Measurements from ENCODE around the gene DACT1.

The DACT1 gene

DNA sequence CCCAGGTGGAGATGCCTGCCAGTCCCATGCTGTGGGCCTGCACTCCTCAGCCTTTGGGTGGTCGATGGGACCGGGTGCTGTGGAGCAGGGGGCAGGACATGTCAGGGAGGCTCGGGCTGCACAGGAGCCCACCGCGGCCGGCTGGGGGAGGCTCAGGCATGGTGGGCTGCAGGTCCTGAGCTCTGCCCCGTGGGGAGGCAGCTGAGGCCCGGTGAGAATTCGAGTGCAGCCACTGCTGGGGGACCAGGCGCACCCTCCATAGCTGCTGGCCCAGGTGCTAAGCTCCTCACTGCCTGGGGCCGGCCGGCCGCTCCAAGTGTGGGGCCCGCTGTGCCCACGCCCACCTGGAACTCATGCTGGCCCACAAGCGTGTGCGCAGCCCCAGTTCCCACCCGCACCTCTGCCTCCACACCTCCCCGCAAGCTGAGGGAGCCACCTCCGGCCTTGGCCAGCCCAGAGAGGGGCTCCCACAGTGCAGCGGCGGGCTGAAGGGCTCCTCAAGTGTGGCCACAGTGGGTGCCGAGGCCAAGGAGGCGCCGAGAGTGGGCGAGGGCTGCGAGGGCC is 49.6 kb downstream of the DACT1 start:
- no peak overlapping the region for H3K27ac ChIP-seq (ENCODE audit: low read depth, low read length, poor library complexity, severe bottlenecking)
- no peaks in the 10 kb centered on the region; the same call in 1 of the 2 replicates for H3K27me3 ChIP-seq (ENCODE audit: insufficient read depth, low read length)
- H3K4me1 ChIP-seq (ENCODE audit: insufficient read depth, low read length, severe bottlenecking) = no peaks in the 10 kb centered on the region
- H3K9me3 ChIP-seq (ENCODE audit: low read length) = no peaks in the 10 kb centered on the region
- H3K4me3 ChIP-seq (ENCODE audit: low read depth, low read length, poor library complexity, severe bottlenecking) = no peak overlapping the region
- no peaks in the 10 kb centered on the region for H3F3A ChIP-seq (ENCODE audit: insufficient read depth, low read length)
- H3K9ac ChIP-seq (ENCODE audit: low read length) = no peak overlapping the region
- H3K4me2 ChIP-seq (ENCODE audit: low read length) = no peak overlapping the region
- no peaks in the 10 kb centered on the region for H3K9me2 ChIP-seq (ENCODE audit: low read depth, low read length)
- H3K79me2 ChIP-seq (ENCODE audit: insufficient read depth, low read length) = no peaks in the 10 kb centered on the region
- no peaks in the 10 kb centered on the region for H4K20me1 ChIP-seq (ENCODE audit: insufficient read depth, low read length)
- no peaks in the 10 kb centered on the region for H3K36me3 ChIP-seq (ENCODE audit: insufficient read depth, low read length)
- H2AFZ ChIP-seq (ENCODE audit: low read length) = no peak overlapping the region
- TF ChIP-seq, protein P1, sequence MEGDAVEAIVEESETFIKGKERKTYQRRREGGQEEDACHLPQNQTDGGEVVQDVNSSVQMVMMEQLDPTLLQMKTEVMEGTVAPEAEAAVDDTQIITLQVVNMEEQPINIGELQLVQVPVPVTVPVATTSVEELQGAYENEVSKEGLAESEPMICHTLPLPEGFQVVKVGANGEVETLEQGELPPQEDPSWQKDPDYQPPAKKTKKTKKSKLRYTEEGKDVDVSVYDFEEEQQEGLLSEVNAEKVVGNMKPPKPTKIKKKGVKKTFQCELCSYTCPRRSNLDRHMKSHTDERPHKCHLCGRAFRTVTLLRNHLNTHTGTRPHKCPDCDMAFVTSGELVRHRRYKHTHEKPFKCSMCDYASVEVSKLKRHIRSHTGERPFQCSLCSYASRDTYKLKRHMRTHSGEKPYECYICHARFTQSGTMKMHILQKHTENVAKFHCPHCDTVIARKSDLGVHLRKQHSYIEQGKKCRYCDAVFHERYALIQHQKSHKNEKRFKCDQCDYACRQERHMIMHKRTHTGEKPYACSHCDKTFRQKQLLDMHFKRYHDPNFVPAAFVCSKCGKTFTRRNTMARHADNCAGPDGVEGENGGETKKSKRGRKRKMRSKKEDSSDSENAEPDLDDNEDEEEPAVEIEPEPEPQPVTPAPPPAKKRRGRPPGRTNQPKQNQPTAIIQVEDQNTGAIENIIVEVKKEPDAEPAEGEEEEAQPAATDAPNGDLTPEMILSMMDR (IDR thresholded peaks at IDR 0.05; ENCODE audit: low read length) = no peak
- no peak for TF ChIP-seq EZH2 (IDR thresholded peaks at IDR 0.05; ENCODE audit: borderline replicate concordance, low read length)

DNA sequence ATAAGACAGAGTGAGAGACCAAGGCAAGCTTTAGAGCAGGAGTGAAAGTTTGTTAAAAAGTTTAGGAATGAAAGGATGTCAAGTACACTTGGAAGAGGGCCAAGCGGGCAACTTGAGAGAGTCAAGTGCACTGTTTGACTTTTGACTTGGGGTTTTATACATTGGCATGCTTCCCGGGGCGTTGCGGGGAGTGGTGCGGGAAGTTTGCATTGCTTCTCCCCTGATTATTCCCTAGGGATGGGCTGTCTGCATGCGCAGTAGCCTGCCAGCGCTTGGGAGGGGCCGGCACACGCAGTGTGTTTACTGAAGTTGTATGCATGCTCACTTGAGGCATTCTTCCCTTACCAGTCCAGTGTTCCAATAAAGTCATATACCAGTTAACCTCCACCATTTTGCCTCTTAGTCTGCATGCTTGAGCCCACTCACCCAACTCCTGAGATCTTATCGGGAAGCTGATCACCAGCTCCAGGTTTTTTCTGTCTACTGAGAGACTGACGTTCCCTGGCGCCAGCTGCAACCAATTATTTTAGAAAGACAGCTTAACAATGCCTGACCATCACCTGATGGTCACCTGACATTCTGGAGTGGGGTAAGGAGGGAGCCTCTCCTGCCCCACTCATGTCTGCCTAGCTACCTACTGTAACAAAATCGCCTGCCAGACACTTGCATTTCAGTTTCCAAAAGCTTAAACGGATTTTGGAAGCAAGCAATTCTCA is 53.2 kb downstream of the DACT1 start:
- TF ChIP-seq, protein P1 (IDR thresholded peaks at IDR 0.05; ENCODE audit: low read length) = no peak
- no peak for TF ChIP-seq EZH2 (IDR thresholded peaks at IDR 0.05; ENCODE audit: borderline replicate concordance, low read length)
- H3K4me1 ChIP-seq (ENCODE audit: insufficient read depth, low read length, severe bottlenecking) = no peaks in the 10 kb centered on the region

DNA sequence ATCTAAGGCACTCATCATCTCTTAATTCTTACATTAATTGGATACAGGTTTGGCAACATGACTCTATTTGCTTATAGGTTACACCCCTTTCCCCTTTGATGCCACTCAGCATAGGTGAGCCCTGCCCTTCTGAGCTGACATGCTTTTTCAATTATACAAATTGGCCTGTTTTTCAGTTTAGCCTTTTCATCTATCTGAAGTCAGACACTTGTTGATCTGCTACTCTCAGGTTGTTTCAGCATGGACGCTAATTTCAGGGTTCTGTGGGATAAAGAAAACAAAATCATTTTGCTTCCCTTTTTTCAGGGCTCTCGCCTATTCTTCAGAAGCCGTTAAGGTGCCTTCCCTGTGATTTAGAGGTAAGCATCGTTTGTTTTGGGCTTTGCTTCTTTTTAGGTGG is 55.3 kb downstream of the DACT1 start:
- Histone ChIP-seq H4K20me1 (ENCODE audit: insufficient read depth, low read length) (no peaks in the 10 kb centered on the region), H3K27ac (ENCODE audit: low read depth, low read length, poor library complexity, severe bottlenecking) (no peak overlapping the region), H3K4me1 (ENCODE audit: insufficient read depth, low read length, severe bottlenecking) (no peaks in the 10 kb centered on the region), H3K4me3 (ENCODE audit: low read depth, low read length, poor library complexity, severe bottlenecking) (no peak overlapping the region), H2AFZ (ENCODE audit: low read length) (no peak overlapping the region), H3K36me3 (ENCODE audit: insufficient read depth, low read length) (no peaks in the 10 kb centered on the region), H3K27me3 (ENCODE audit: insufficient read depth, low read length) (no peaks in the 10 kb centered on the region; the same call in 1 of the 2 replicates), H3K4me2 (ENCODE audit: low read length) (no peak overlapping the region), H3K79me2 (ENCODE audit: insufficient read depth, low read length) (no peaks in the 10 kb centered on the region), H3K9me3 (ENCODE audit: low read length) (no peaks in the 10 kb centered on the region), H3F3A (ENCODE audit: insufficient read depth, low read length) (no peaks in the 10 kb centered on the region), H3K9me2 (ENCODE audit: low read depth, low read length) (no peaks in the 10 kb centered on the region), H3K9ac (ENCODE audit: low read length) (no peak overlapping the region)
- TF ChIP-seq, protein P1 (IDR thresholded peaks at IDR 0.05; ENCODE audit: low read length) = no peak
- TF ChIP-seq EZH2 (IDR thresholded peaks at IDR 0.05; ENCODE audit: borderline replicate concordance, low read length) = no peak

More for the DNA sequence above, 53.2 kb downstream of the DACT1 start:
- no peak overlapping the region for H3K9ac ChIP-seq (ENCODE audit: low read length)
- no peak overlapping the region for H3K27ac ChIP-seq (ENCODE audit: low read depth, low read length, poor library complexity, severe bottlenecking)
- no peaks in the 10 kb centered on the region; the same call in 1 of the 2 replicates for H3K27me3 ChIP-seq (ENCODE audit: insufficient read depth, low read length)
- H3K9me3 ChIP-seq (ENCODE audit: low read length) = no peaks in the 10 kb centered on the region
- no peaks in the 10 kb centered on the region for H3K36me3 ChIP-seq (ENCODE audit: insufficient read depth, low read length)
- H3K79me2 ChIP-seq (ENCODE audit: insufficient read depth, low read length) = no peaks in the 10 kb centered on the region
- no peak overlapping the region for H2AFZ ChIP-seq (ENCODE audit: low read length)
- no peaks in the 10 kb centered on the region for H3K9me2 ChIP-seq (ENCODE audit: low read depth, low read length)
- no peaks in the 10 kb centered on the region for H4K20me1 ChIP-seq (ENCODE audit: insufficient read depth, low read length)
- H3K4me2 ChIP-seq (ENCODE audit: low read length) = no peak overlapping the region
- no peaks in the 10 kb centered on the region for H3F3A ChIP-seq (ENCODE audit: insufficient read depth, low read length)
- no peak overlapping the region for H3K4me3 ChIP-seq (ENCODE audit: low read depth, low read length, poor library complexity, severe bottlenecking)
